Calu3 (cell line): Measurements from ENCODE around the gene PRKCZ. TPM values are rescaled to one million over a fixed set of nuclear protein-coding genes. Genes with fewer than 3 reads are reported as not detected.

ENCODE experiments used
- BruUV-seq: library from RNA; stranded (reverse); fragments of 400-500 nt; replicated peaks from 2 replicates; lab custom pipeline; 2021; lab: Mats Ljungman, UMichigan
- CTCF ChIA-PET: fragments of 300-600 bp; sonication (Branson Sonifier 250); formaldehyde crosslinking; loops from one replicate; lab custom pipeline; 2022; ENCODE audit warnings: antibody characterized with exemption; lab: Charles Lee
- DNase-seq: peaks from one replicate; pipeline ENCODE4 v3.0.0; 2022
- H3K27ac Mint-ChIP-seq: one replicate; pipeline ENCODE4 v1.8.0; 2022; ENCODE audit warnings: mixed read lengths; ENCODE audit not compliant: unreplicated experiment
- H3K27me3 Mint-ChIP-seq: one replicate; pipeline ENCODE4 v1.8.0; 2022; ENCODE audit warnings: mixed read lengths; ENCODE audit not compliant: unreplicated experiment
- H3K36me3 Mint-ChIP-seq: one replicate; pipeline ENCODE4 v1.8.0; 2022; ENCODE audit warnings: mild to moderate bottlenecking, moderate library complexity, mixed read lengths; ENCODE audit not compliant: insufficient read depth, unreplicated experiment
- H3K4me1 Mint-ChIP-seq: one replicate; pipeline ENCODE4 v1.8.0; 2022; ENCODE audit warnings: mild to moderate bottlenecking, low read depth, mixed read lengths; ENCODE audit not compliant: unreplicated experiment
- H3K4me3 Mint-ChIP-seq: one replicate; pipeline ENCODE4 v1.8.0; 2022; ENCODE audit warnings: mild to moderate bottlenecking, low read depth, moderate library complexity, mixed read lengths; ENCODE audit not compliant: unreplicated experiment
- H3K9me3 Mint-ChIP-seq: one replicate; pipeline ENCODE4 v1.8.0; 2022; ENCODE audit warnings: low read depth, mixed read lengths; ENCODE audit not compliant: unreplicated experiment
- CTCF ChIP-seq: fragments of 200-600 bp; IDR thresholded peaks from one replicate; pipeline ENCODE4 v1.8.0; 2022; ENCODE audit warnings: antibody characterized with exemption; ENCODE audit not compliant: unreplicated experiment
- intact Hi-C: fragments of 100-400 bp; cut with micrococcal nuclease; formaldehyde crosslinking; loops from one replicate; pipeline ENCODE4 v1.10.0; 2022; ENCODE audit not compliant: unreplicated experiment
- total RNA-seq: library from RNA; stranded (reverse); gene quantifications from 2 replicates; pipeline ENCODE4 v1.2.3, GENCODE V29; 2022

The PRKCZ gene
- total RNA-seq, 1 experiment from 2014 or later, result 26.0 TPM

- Mint-ChIP-seq H3K9me3 (no peaks in the 10 kb centered on the region), H3K4me3 (no peak overlapping the region), H3K27me3 (peaks cover 56% of the 10 kb centered on the region), H3K27ac (no peak overlapping the region), H3K4me1 (no peaks in the 10 kb centered on the region), H3K36me3 (no peaks in the 10 kb centered on the region)
- no TSS peak for BruUV-seq
- TF ChIP-seq CTCF, result no peak
- CTCF ChIA-PET, result no interaction called here
- no peak for DNase-seq
- intact Hi-C loops, result no loop called here
Measured at GRCh38 chr1:2023187-2023586, 27.0 kb upstream of the PRKCZ start.

GRCh38 chr1:2024451-2024850, 25.8 kb upstream of the PRKCZ start:
- Mint-ChIP-seq H3K9me3 (no peaks in the 10 kb centered on the region), H3K27ac (no peak overlapping the region), H3K4me1 (no peaks in the 10 kb centered on the region), H3K4me3 (no peak overlapping the region), H3K27me3 (peaks cover 51% of the 10 kb centered on the region), H3K36me3 (no peaks in the 10 kb centered on the region)
- DNase-seq, result no peak
- no TSS peak for BruUV-seq
- intact Hi-C loops, result no loop called here
- TF ChIP-seq CTCF, result no peak
- CTCF ChIA-PET, result no interaction called here

GRCh38 chr1:2024887-2025286, 25.3 kb upstream of the PRKCZ start:
- CTCF ChIA-PET, result no interaction called here
- TF ChIP-seq CTCF, result no peak
- H3K9me3 Mint-ChIP-seq, result no peaks in the 10 kb centered on the region
- no peak overlapping the region for H3K27ac Mint-ChIP-seq
- H3K27me3 Mint-ChIP-seq, result peaks cover 46% of the 10 kb centered on the region
- no peak for DNase-seq
- BruUV-seq, result no TSS peak
- no peaks in the 10 kb centered on the region for H3K4me1 Mint-ChIP-seq
- H3K36me3 Mint-ChIP-seq, result no peaks in the 10 kb centered on the region
- intact Hi-C loops, result no loop called here
- no peak overlapping the region for H3K4me3 Mint-ChIP-seq

GRCh38 chr1:2025491-2025981, 24.7 kb upstream of the PRKCZ start:
- DNase-seq, result no peak
- Mint-ChIP-seq H3K4me1 (no peaks in the 10 kb centered on the region), H3K36me3 (no peaks in the 10 kb centered on the region), H3K27ac (no peak overlapping the region), H3K27me3 (peaks cover 42% of the 10 kb centered on the region), H3K4me3 (no peak overlapping the region), H3K9me3 (no peaks in the 10 kb centered on the region)
- TF ChIP-seq CTCF, result no peak
- BruUV-seq, result no TSS peak
- intact Hi-C loops, result no loop called here
- CTCF ChIA-PET, result no interaction called here
